B cell (primary cell): Measurements from ENCODE around the gene CFTR. TPM values are rescaled to one million over a fixed set of nuclear protein-coding genes. Genes with fewer than 3 reads are reported as not detected.

ENCODE experiments used
- ATAC-seq: fragments of 200-7000 bp; cut with Tn5 transposase; one replicate; pipeline ENCODE4 v1.10.0; 2021; ENCODE audit warnings: low read depth, mild to moderate bottlenecking, moderate number of reproducible peaks, moderate library complexity
- CTCF ChIA-PET: fragments of 350-600 bp; sonication (Branson Sonifier 250); formaldehyde crosslinking; loops from one replicate; lab custom pipeline; 2021; ENCODE audit warnings: antibody characterized with exemption, inconsistent platforms; lab: Charles Lee
- POLR2A ChIA-PET: fragments of 350-600 bp; sonication (Branson Sonifier 250); formaldehyde crosslinking; loops from one replicate; lab custom pipeline; 2021; ENCODE audit warnings: antibody characterized with exemption; lab: Charles Lee
- DNase-seq: peaks from one replicate; pipeline ENCODE4 v3.0.0; 2013
- H2AFZ ChIP-seq: 2 replicates; pipeline ENCODE4 v1.6.1; 2012; ENCODE audit warnings: mild to moderate bottlenecking, low read depth, low read length; ENCODE audit not compliant: insufficient read depth, poor library complexity, severe bottlenecking
- H3K27ac ChIP-seq, 2 donors: 1 replicate in 1 of 2; 2 replicates in 1 of 2; pipeline ENCODE4 v1.5.1; 2012 to 2013; ENCODE audit warnings: low read length in 2 of 2, mild to moderate bottlenecking in 2 of 2, moderate library complexity in 1 of 2
- H3K27me3 ChIP-seq, 4 experiments: fragments of 200-600 bp in 1 of 4; sonication (generic) in 1 of 4; replicated peaks in 1 of 4; 1 replicate in 2 of 4; 2 replicates in 2 of 4; pipeline versions ENCODE4 v1.6.1 to v1.7.0; 2013 to 2016; ENCODE audit warnings: low read length in 3 of 4, mild to moderate bottlenecking in 2 of 4, mixed read lengths in 1 of 4, moderate library complexity in 1 of 4; ENCODE audit not compliant: insufficient read depth in 4 of 4, control insufficient read depth in 3 of 4; ENCODE audit errors: control extremely low read depth in 1 of 4
- H3K36me3 ChIP-seq, 2 experiments: replicated peaks in 1 of 2; 1 replicate in 1 of 2; 2 replicates in 1 of 2; pipeline versions ENCODE4 v1.6.1 to v1.7.1; 2013; ENCODE audit warnings: low read length in 1 of 2; ENCODE audit not compliant: insufficient read depth in 2 of 2, control insufficient read depth in 1 of 2; ENCODE audit errors: control extremely low read depth in 1 of 2, extremely low read depth in 1 of 2
- H3K4me1 ChIP-seq, 2 donors: fragments of 200-600 bp in 1 of 2; sonication (generic) in 1 of 2; 1 replicate in 1 of 2; 2 replicates in 1 of 2; pipeline versions ENCODE4 v1.5.1 to v1.6.1; 2013 to 2017; ENCODE audit warnings: low read length in 2 of 2; ENCODE audit not compliant: control insufficient read depth in 2 of 2, insufficient read depth in 2 of 2
- H3K4me2 ChIP-seq: replicated peaks from 2 replicates; pipeline ENCODE3; 2012; ENCODE audit warnings: mild to moderate bottlenecking, low read depth, low read length; ENCODE audit not compliant: poor library complexity, severe bottlenecking
- H3K4me3 ChIP-seq, 5 experiments: fragments of 200-600 bp in 1 of 5; sonication (generic) in 1 of 5; 1 replicate in 3 of 5; 2 replicates in 2 of 5; pipeline versions ENCODE4 v1.5.1 to v1.7.0; 2011 to 2016; ENCODE audit warnings: low read length in 4 of 5, mild to moderate bottlenecking in 4 of 5, low read depth in 2 of 5, control low read depth in 1 of 5, moderate library complexity in 1 of 5; ENCODE audit not compliant: insufficient read depth in 1 of 5; ENCODE audit errors: control extremely low read depth in 1 of 5, extremely low read depth in 1 of 5
- H3K79me2 ChIP-seq: fragments of 200-600 bp; sonication (generic); one replicate; pipeline ENCODE4 v1.6.0; 2016; ENCODE audit warnings: low read length; ENCODE audit not compliant: control insufficient read depth, insufficient read depth
- H3K9ac ChIP-seq: fragments of 200-600 bp; sonication (generic); 2 replicates; pipeline ENCODE4 v1.6.1; 2017; ENCODE audit warnings: mild to moderate bottlenecking, low read length, moderate library complexity
- H3K9me3 ChIP-seq, 3 donors: one replicate each; pipeline versions ENCODE4 v1.6.1 to v1.7.1; 2013; ENCODE audit warnings: low read length in 2 of 3; ENCODE audit not compliant: control insufficient read depth in 2 of 3, insufficient read depth in 1 of 3; ENCODE audit errors: control extremely low read depth in 1 of 3
- H4K20me1 ChIP-seq: 2 replicates; pipeline ENCODE4 v1.6.0; 2012; ENCODE audit warnings: mild to moderate bottlenecking, low read length; ENCODE audit not compliant: insufficient read depth, control insufficient read depth, poor library complexity, severe bottlenecking
- H3K27ac Mint-ChIP-seq: one replicate; pipeline ENCODE4 v1.8.0; 2021; ENCODE audit warnings: mixed read lengths
- H3K27me3 Mint-ChIP-seq: one replicate; pipeline ENCODE4 v1.8.0; 2021; ENCODE audit warnings: mixed read lengths
- H3K4me1 Mint-ChIP-seq: one replicate; pipeline ENCODE4 v1.8.0; 2021; ENCODE audit warnings: mixed read lengths
- H3K4me3 Mint-ChIP-seq: one replicate; pipeline ENCODE4 v1.8.0; 2021; ENCODE audit warnings: mixed read lengths
- H3K9me3 Mint-ChIP-seq: one replicate; pipeline ENCODE4 v1.8.0; 2022; ENCODE audit warnings: mixed read lengths; ENCODE audit not compliant: insufficient read depth
- CTCF ChIP-seq: fragments of 200-600 bp; IDR thresholded peaks from one replicate; pipeline ENCODE4 v1.8.0; 2022; ENCODE audit warnings: antibody characterized with exemption, mild to moderate bottlenecking
- EZH2 ChIP-seq: IDR thresholded peaks from 2 replicates; pipeline ENCODE4 v1.6.1; 2012; ENCODE audit warnings: borderline replicate concordance, low read depth, mild to moderate bottlenecking, moderate library complexity, low read length; ENCODE audit not compliant: insufficient read depth, poor library complexity, severe bottlenecking
- WGBS: methylation state at CpG from one replicate; pipeline ENCODE4 v1.1.5; 2013; ENCODE audit warnings: missing lambda C conversion rate; ENCODE audit not compliant: insufficient coverage; 5-methylcytosine and 5-hydroxymethylcytosine counted together
- intact Hi-C: fragments of 100-400 bp; cut with micrococcal nuclease; formaldehyde crosslinking; loops from one replicate; pipeline ENCODE4 v1.10.0; 2022
- polyA plus RNA-seq: library from polyadenylated mRNA; depleted of rRNA; stranded (reverse); fragments of >200 nt; gene quantifications from 2 replicates; pipeline ENCODE4 v1.2.3, GENCODE V29; 2012
- total RNA-seq, 2 donors: library from RNA; stranded (reverse); fragments of 120-200 nt in 1 of 2; gene quantifications; 1 replicate in 1 of 2; 2 replicates in 1 of 2; pipeline versions ENCODE4 v1.2.3 to v1.2.4, GENCODE V29; 2013 to 2022

The CFTR gene
- total and polyA plus RNA-seq, 2 donors (not counting 1 experiment from before 2014, with no cell fraction given), result not detected

GRCh38 chr7:117468174-117468573 lies 11.7 kb upstream of the CFTR start:
- H3K79me2 ChIP-seq, result no peaks in the 10 kb centered on the region
- no peaks in the 10 kb centered on the region for H3K4me1 ChIP-seq
- Mint-ChIP-seq H3K27me3 (peaks cover 4% of the 10 kb centered on the region), H3K4me3 (no peak overlapping the region), H3K4me1 (no peaks in the 10 kb centered on the region), H3K9me3 (no peaks in the 10 kb centered on the region), H3K27ac (no peak overlapping the region)
- no peak overlapping the region for H3K27ac ChIP-seq
- H3K4me3 ChIP-seq, result no peak overlapping the region
- H3K27me3 ChIP-seq, result no peaks in the 10 kb centered on the region
- TF ChIP-seq EZH2, result no peak
- no peak for TF ChIP-seq CTCF
- no peak overlapping the region for H2AFZ ChIP-seq
- H3K36me3 ChIP-seq, result no peaks in the 10 kb centered on the region
- DNase-seq (no peak), ATAC-seq (no peak)
- no peak overlapping the region for H3K4me2 ChIP-seq
- no CpG with 5 or more reads among the region's 2 CpGs for WGBS
- no peak overlapping the region for H3K9ac ChIP-seq
- intact Hi-C loops, result no loop called here
- no peaks in the 10 kb centered on the region for H3K9me3 ChIP-seq
- ChIA-PET CTCF (interaction anchor here (0.6 kb wide), 1 partner anchor 713 kb away, joined by 3 read pairs; no protein-coding TSS in a partner anchor), POLR2A (no interaction called here)
- no peaks in the 10 kb centered on the region for H4K20me1 ChIP-seq

- Histone ChIP-seq H3K9me3 (no peaks in the 10 kb centered on the region), H3K79me2 (no peaks in the 10 kb centered on the region), H2AFZ (no peak overlapping the region), H3K27ac (no peak overlapping the region), H3K27me3 (no peaks in the 10 kb centered on the region), H3K36me3 (no peaks in the 10 kb centered on the region), H3K4me1 (no peaks in the 10 kb centered on the region), H3K4me3 (no peak overlapping the region), H4K20me1 (no peaks in the 10 kb centered on the region), H3K9ac (no peak overlapping the region), H3K4me2 (no peak overlapping the region)
- CTCF ChIA-PET, result no interaction called here
- no peak overlapping the region for H3K27ac Mint-ChIP-seq
- no peak overlapping the region for H3K4me3 Mint-ChIP-seq
- intact Hi-C loops, result no loop called here
- TF ChIP-seq CTCF (no peak), EZH2 (no peak)
- H3K9me3 Mint-ChIP-seq, result no peaks in the 10 kb centered on the region
- H3K27me3 Mint-ChIP-seq, result peaks cover 4% of the 10 kb centered on the region
- ATAC-seq (no peak), DNase-seq (no peak)
- 55% methylated on average over 5 of the region's 5 CpGs for WGBS
- POLR2A ChIA-PET, result no interaction called here
- no peaks in the 10 kb centered on the region for H3K4me1 Mint-ChIP-seq
Observed at GRCh38 chr7:117470777-117471176, 9.0 kb upstream of the CFTR start.
